Suprapubic skin (tissue), 4 donors: ENCODE data around the gene AKAP3. TPM values are rescaled to one million over a fixed set of nuclear protein-coding genes. Genes with fewer than 3 reads are reported as not detected.

Experiments used
- DNase-seq, 2 donors: peaks; one replicate each; pipeline ENCODE4 v3.0.0-alpha.2; 2019; ENCODE audit warnings: low spot score in 2 of 2
- H3K27ac ChIP-seq: fragments of 200-600 bp; sonication (generic); one replicate; pipeline ENCODE4 v1.5.1; 2019
- H3K27me3 ChIP-seq: fragments of 200-600 bp; sonication (generic); one replicate; pipeline ENCODE4 v1.5.1; 2019
- H3K36me3 ChIP-seq: fragments of 200-600 bp; sonication (generic); one replicate; pipeline ENCODE4 v1.5.1; 2019
- H3K4me1 ChIP-seq: fragments of 200-600 bp; sonication (generic); one replicate; pipeline ENCODE4 v1.5.1; 2019
- H3K4me3 ChIP-seq: fragments of 200-600 bp; sonication (generic); one replicate; pipeline ENCODE4 v1.5.1; 2019; ENCODE audit warnings: mild to moderate bottlenecking
- H3K9me3 ChIP-seq: fragments of 200-600 bp; sonication (generic); one replicate; pipeline ENCODE4 v1.5.1; 2019
- CTCF ChIP-seq, 2 donors: fragments of 200-600 bp in 1 of 2; fragments of 450-650 bp in 1 of 2; sonication (generic) in 1 of 2; IDR thresholded peaks; one replicate each; pipeline ENCODE4 v1.5.1; 2016 to 2019; ENCODE audit warnings: antibody characterized with exemption in 2 of 2, mild to moderate bottlenecking in 1 of 2, moderate library complexity in 1 of 2
- EP300 ChIP-seq: sonication (generic); formaldehyde crosslinking; IDR thresholded peaks from one replicate; pipeline ENCODE4 v1.6.1; 2017; ENCODE audit warnings: antibody characterized with exemption
- POLR2A ChIP-seq, 2 donors: fragments of 450-650 bp; IDR thresholded peaks; one replicate each; pipeline ENCODE4 v1.6.1; 2017; ENCODE audit warnings: antibody characterized with exemption in 2 of 2, mild to moderate bottlenecking in 2 of 2, moderate library complexity in 2 of 2
- POLR2AphosphoS5 ChIP-seq, 3 donors: sonication (generic); formaldehyde crosslinking; IDR thresholded peaks; one replicate each; pipeline ENCODE4 v1.6.1; 2017; ENCODE audit warnings: antibody characterized with exemption in 3 of 3
- WGBS: methylation state at CpG from one replicate; pipeline ENCODE4 v1.1.5; 2018; 5-methylcytosine and 5-hydroxymethylcytosine counted together
- total RNA-seq, 4 donors: library from RNA; depleted of rRNA; stranded (reverse); fragments of >200 nt; gene quantifications; one replicate each; pipeline ENCODE4 v1.1.0, GENCODE V29; 2016

Gene AKAP3
- total RNA-seq, 4 donors from 2014 or later, result 1.2 to 1.9 (median 1.5) TPM

- no peak overlapping the region for H3K27ac ChIP-seq
- 49% methylated on average over 7 of the region's 7 CpGs for WGBS
Observed at GRCh38 chr12:4591180-4591687, 57.6 kb downstream of the AKAP3 start.

GRCh38 chr12:4589941-4590340 is 58.9 kb downstream of the AKAP3 start:
- H3K9me3 ChIP-seq, result no peaks in the 10 kb centered on the region
- H3K4me1 ChIP-seq, result no peaks in the 10 kb centered on the region
- H3K27me3 ChIP-seq, result peaks cover 13% of the 10 kb centered on the region
- no peak for DNase-seq
- no peak overlapping the region for H3K4me3 ChIP-seq
- TF ChIP-seq POLR2AphosphoS5 (IDR thresholded peaks at IDR 0.05) (no peak), POLR2A (IDR thresholded peaks at IDR 0.05) (no peak), CTCF (IDR thresholded peaks at IDR 0.05) (no peak), EP300 (no peak)
- H3K27ac ChIP-seq, result no peak overlapping the region
- 77% methylated on average over 2 of the region's 2 CpGs for WGBS
- no peaks in the 10 kb centered on the region for H3K36me3 ChIP-seq

More at GRCh38 chr12:4591180-4591687, 57.6 kb downstream of the AKAP3 start:
- TF ChIP-seq EP300 (no peak), CTCF (IDR thresholded peaks at IDR 0.05) (no peak), POLR2AphosphoS5 (IDR thresholded peaks at IDR 0.05) (no peak), POLR2A (IDR thresholded peaks at IDR 0.05) (no peak)
- Histone ChIP-seq H3K27me3 (peaks cover 9% of the 10 kb centered on the region), H3K9me3 (no peaks in the 10 kb centered on the region), H3K4me3 (no peak overlapping the region), H3K4me1 (no peaks in the 10 kb centered on the region), H3K36me3 (no peaks in the 10 kb centered on the region)
- DNase-seq, result no peak

- H3K27me3 ChIP-seq, result peaks cover 13% of the 10 kb centered on the region
- no peaks in the 10 kb centered on the region for H3K9me3 ChIP-seq
- no peak overlapping the region for H3K4me3 ChIP-seq
- H3K27ac ChIP-seq, result no peak overlapping the region
- WGBS, result 88% methylated on average over 3 of the region's 3 CpGs
- DNase-seq, result no peak
- TF ChIP-seq EP300, result no peak
- TF ChIP-seq POLR2A (IDR thresholded peaks at IDR 0.05), result no peak
- no peak for TF ChIP-seq CTCF (IDR thresholded peaks at IDR 0.05)
- TF ChIP-seq POLR2AphosphoS5 (IDR thresholded peaks at IDR 0.05), result no peak
- H3K36me3 ChIP-seq, result no peaks in the 10 kb centered on the region
- no peaks in the 10 kb centered on the region for H3K4me1 ChIP-seq
Observed at GRCh38 chr12:4588916-4589315, 59.9 kb downstream of the AKAP3 start.

- 64% methylated on average over 8 of the region's 9 CpGs for WGBS
- H3K27ac ChIP-seq, result no peak overlapping the region
- no peaks in the 10 kb centered on the region for H3K9me3 ChIP-seq
- no peak for DNase-seq
- H3K36me3 ChIP-seq, result no peaks in the 10 kb centered on the region
- no peaks in the 10 kb centered on the region for H3K4me1 ChIP-seq
- TF ChIP-seq EP300 (no peak), POLR2A (IDR thresholded peaks at IDR 0.05) (no peak), CTCF (IDR thresholded peaks at IDR 0.05) (no peak), POLR2AphosphoS5 (IDR thresholded peaks at IDR 0.05) (no peak)
- H3K27me3 ChIP-seq, result peaks cover 13% of the 10 kb centered on the region
- H3K4me3 ChIP-seq, result no peak overlapping the region
Observed at GRCh38 chr12:4587108-4587507, 61.7 kb downstream of the AKAP3 start.

GRCh38 chr12:4586500-4586899 is 62.4 kb downstream of the AKAP3 start:
- Histone ChIP-seq H3K36me3 (no peaks in the 10 kb centered on the region), H3K27me3 (peaks cover 13% of the 10 kb centered on the region), H3K4me1 (no peaks in the 10 kb centered on the region), H3K27ac (no peak overlapping the region), H3K4me3 (no peak overlapping the region), H3K9me3 (no peaks in the 10 kb centered on the region)
- no peak for TF ChIP-seq POLR2AphosphoS5 (IDR thresholded peaks at IDR 0.05)
- TF ChIP-seq EP300, result no peak
- TF ChIP-seq POLR2A (IDR thresholded peaks at IDR 0.05), result no peak
- TF ChIP-seq CTCF (IDR thresholded peaks at IDR 0.05), result no peak
- 45% methylated on average over 5 of the region's 5 CpGs for WGBS
- no peak for DNase-seq
